CD14-positive monocyte (primary cell): ENCODE results near the gene OOSP2. TPM values are rescaled to one million over a fixed set of nuclear protein-coding genes. Genes with fewer than 3 reads are reported as not detected.

Experiments used
- DNase-seq, 3 donors: peaks; one replicate each; pipeline ENCODE4 v3.0.0-alpha.2; 2011 to 2022
- H2AFZ ChIP-seq: 2 replicates; pipeline ENCODE4 v1.6.0; 2012; ENCODE audit warnings: mild to moderate bottlenecking, low read depth, low read length, inconsistent platforms; ENCODE audit not compliant: insufficient read depth, poor library complexity, severe bottlenecking
- H3K27ac ChIP-seq, 2 donors: 1 replicate in 1 of 2; 2 replicates in 1 of 2; pipeline ENCODE4 v1.5.1; 2012 to 2013; ENCODE audit warnings: low read length in 2 of 2, control low read depth in 1 of 2, inconsistent platforms in 1 of 2, low read depth in 1 of 2, mild to moderate bottlenecking in 1 of 2
- H3K27me3 ChIP-seq, 2 donors: one replicate each; pipeline versions ENCODE4 v1.6.0 to v1.6.1; 2011 to 2013; ENCODE audit warnings: low read length in 2 of 2; ENCODE audit not compliant: control insufficient read depth in 2 of 2, insufficient read depth in 2 of 2
- H3K36me3 ChIP-seq, 2 donors: replicated peaks in 1 of 2; 1 replicate in 1 of 2; 2 replicates in 1 of 2; pipeline versions ENCODE4 v1.5.1 to v1.6.1; 2012 to 2013; ENCODE audit warnings: low read length in 2 of 2, control low read depth in 1 of 2, inconsistent platforms in 1 of 2, mild to moderate bottlenecking in 1 of 2; ENCODE audit not compliant: insufficient read depth in 2 of 2, control insufficient read depth in 1 of 2
- H3K4me1 ChIP-seq, 2 donors: 1 replicate in 1 of 2; 2 replicates in 1 of 2; pipeline versions ENCODE4 v1.5.1 to v1.6.1; 2012 to 2013; ENCODE audit warnings: low read length in 2 of 2, control low read depth in 1 of 2, inconsistent platforms in 1 of 2, mild to moderate bottlenecking in 1 of 2, moderate library complexity in 1 of 2; ENCODE audit not compliant: insufficient read depth in 2 of 2, control insufficient read depth in 1 of 2
- H3K4me2 ChIP-seq: replicated peaks from 2 replicates; pipeline ENCODE3; 2012; ENCODE audit warnings: low read length, moderate library complexity, mild to moderate bottlenecking; ENCODE audit not compliant: poor library complexity, severe bottlenecking; ENCODE audit errors: extremely low read depth
- H3K4me3 ChIP-seq, 3 experiments: fragments of 200-600 bp in 1 of 3; sonication (generic) in 1 of 3; replicated peaks in 1 of 3; 1 replicate in 2 of 3; 2 replicates in 1 of 3; pipeline ENCODE4 v1.5.1; 2011 to 2013; ENCODE audit warnings: low read length in 3 of 3, mild to moderate bottlenecking in 3 of 3, control low read depth in 2 of 3, low read depth in 2 of 3, inconsistent platforms in 1 of 3, moderate library complexity in 1 of 3
- H3K79me2 ChIP-seq: 2 replicates; pipeline ENCODE4 v1.6.0; 2012; ENCODE audit warnings: mild to moderate bottlenecking, control low read depth, inconsistent platforms, low read length, moderate library complexity; ENCODE audit not compliant: insufficient read depth
- H3K9ac ChIP-seq: 2 replicates; pipeline ENCODE4 v1.6.0; 2017; ENCODE audit warnings: low read length, mild to moderate bottlenecking; ENCODE audit not compliant: insufficient read depth, poor library complexity, severe bottlenecking
- H3K9me3 ChIP-seq, 2 donors: replicated peaks in 1 of 2; 1 replicate in 1 of 2; 2 replicates in 1 of 2; pipeline versions ENCODE4 v1.5.1 to v1.6.1; 2012 to 2013; ENCODE audit warnings: low read length in 2 of 2, control low read depth in 1 of 2; ENCODE audit not compliant: control insufficient read depth in 1 of 2, insufficient read depth in 1 of 2
- H4K20me1 ChIP-seq: 2 replicates; pipeline ENCODE4 v1.6.0; 2012; ENCODE audit warnings: mild to moderate bottlenecking, low read length, control low read depth, moderate library complexity; ENCODE audit not compliant: insufficient read depth
- H3K27ac Mint-ChIP-seq, 7 donors: one replicate each; pipeline ENCODE4 v1.8.0; 2020; ENCODE audit warnings: mild to moderate bottlenecking in 7 of 7, mixed read lengths in 7 of 7, moderate library complexity in 6 of 7, inconsistent platforms in 2 of 7
- H3K27me3 Mint-ChIP-seq, 3 donors: one replicate each; pipeline ENCODE4 v1.8.0; 2021 to 2022; ENCODE audit warnings: low read depth in 3 of 3, mild to moderate bottlenecking in 3 of 3, mixed read lengths in 3 of 3, moderate library complexity in 3 of 3, inconsistent platforms in 1 of 3
- H3K36me3 Mint-ChIP-seq, 2 donors: one replicate each; pipeline ENCODE4 v1.8.0; 2020; ENCODE audit warnings: mixed read lengths in 2 of 2, inconsistent platforms in 1 of 2, mild to moderate bottlenecking in 1 of 2
- H3K4me1 Mint-ChIP-seq: one replicate; pipeline ENCODE4 v1.8.0; 2020; ENCODE audit warnings: mild to moderate bottlenecking, mixed read lengths
- H3K4me3 Mint-ChIP-seq, 2 donors: one replicate each; pipeline ENCODE4 v1.8.0; 2020; ENCODE audit warnings: mild to moderate bottlenecking in 2 of 2, mixed read lengths in 2 of 2, moderate library complexity in 1 of 2
- H3K9me3 Mint-ChIP-seq, 7 donors: one replicate each; pipeline ENCODE4 v1.8.0; 2020 to 2022; ENCODE audit warnings: mixed read lengths in 7 of 7, mild to moderate bottlenecking in 6 of 7, moderate library complexity in 6 of 7, inconsistent platforms in 2 of 7
- CTCF ChIP-seq: fragments of 200-600 bp; IDR thresholded peaks from one replicate; pipeline ENCODE4 v1.8.0; 2022; ENCODE audit warnings: antibody characterized with exemption, mild to moderate bottlenecking
- WGBS: methylation state at CpG from one replicate; pipeline ENCODE4 v1.1.5; 2013; ENCODE audit warnings: missing lambda C conversion rate; ENCODE audit not compliant: insufficient coverage; 5-methylcytosine and 5-hydroxymethylcytosine counted together
- intact Hi-C, 2 donors: fragments of 100-400 bp; cut with micrococcal nuclease; formaldehyde crosslinking; loops; one replicate each; pipeline versions ENCODE4 v1.15.0 to v1.15.1; 2023
- polyA plus RNA-seq, 3 donors: library from polyadenylated mRNA; depleted of rRNA in 1 of 3; unstranded in 2 of 3; stranded (reverse) in 1 of 3; fragments of 300-500 nt in 2 of 3; fragments of >200 nt in 1 of 3; fragmentation: Illumina TruSeq in 2 of 3; gene quantifications; 1 replicate in 2 of 3; 2 replicates in 1 of 3; pipeline ENCODE4 v1.2.3, GENCODE V29; 2012 to 2021

The OOSP2 gene
- polyA plus RNA-seq, 3 donors, result not detected

GRCh38 chr11:60005360-60005759 lies 34.8 kb upstream of the OOSP2 start:
- H3K27ac Mint-ChIP-seq, result no peak overlapping the region
- Histone ChIP-seq H3K27ac (no peak overlapping the region), H3K27me3 (no peaks in the 10 kb centered on the region), H3K9ac (no peak overlapping the region), H3K4me3 (no peak overlapping the region), H2AFZ (no peak overlapping the region), H3K4me2 (no peak overlapping the region), H3K9me3 (peaks cover 1 to 4% of the 10 kb centered on the region in 2 donors), H4K20me1 (no peaks in the 10 kb centered on the region), H3K4me1 (no peaks in the 10 kb centered on the region), H3K36me3 (no peaks in the 10 kb centered on the region), H3K79me2 (no peaks in the 10 kb centered on the region)
- H3K36me3 Mint-ChIP-seq, result no peaks in the 10 kb centered on the region
- H3K27me3 Mint-ChIP-seq, result peaks cover 0 to 1% (median 0%) of the 10 kb centered on the region in 3 donors
- DNase-seq, result no peak
- H3K9me3 Mint-ChIP-seq, result peaks cover 3 to 21% (median 12%) of the 10 kb centered on the region in 7 donors
- H3K4me1 Mint-ChIP-seq, result no peaks in the 10 kb centered on the region
- intact Hi-C loops, result no loop called here
- no peak for TF ChIP-seq CTCF
- WGBS, result no CpG with 5 or more reads among the region's 1 CpG
- H3K4me3 Mint-ChIP-seq, result no peak overlapping the region

GRCh38 chr11:60016881-60017280 lies 23.3 kb upstream of the OOSP2 start, which contains the start of gene OOSP4B:
Gene OOSP4B, plus strand, starts transcription at chr11:60017181.
- Histone ChIP-seq H3K27me3 (no peaks in the 10 kb centered on the region), H3K4me1 (no peaks in the 10 kb centered on the region), H2AFZ (no peak within 1 kb of the TSS), H3K9me3 (peaks cover 0 to 10% of the 10 kb centered on the region in 2 donors), H4K20me1 (no peaks in the 10 kb centered on the region), H3K9ac (no peak within 1 kb of the TSS), H3K27ac (no peak within 1 kb of the TSS), H3K79me2 (no peaks in the 10 kb centered on the region), H3K36me3 (no peaks in the 10 kb centered on the region), H3K4me2 (no peak within 1 kb of the TSS), H3K4me3 (no peak within 1 kb of the TSS)
- intact Hi-C loops, result no loop called here
- TF ChIP-seq CTCF, result no peak
- Mint-ChIP-seq H3K27ac (no peak within 1 kb of the TSS), H3K9me3 (peaks cover 0 to 13% (median 4%) of the 10 kb centered on the region in 7 donors), H3K36me3 (peaks cover 0 to 4% of the 10 kb centered on the region in 2 donors), H3K4me3 (no peak within 1 kb of the TSS), H3K27me3 (peaks cover 0 to 3% (median 0%) of the 10 kb centered on the region in 3 donors), H3K4me1 (peaks cover 2% of the 10 kb centered on the region)
- 100% methylated on average over 1 of the region's 1 CpG for WGBS
- DNase-seq, result no peak
